Esophagus mucosa (tissue), 1 donor: ENCODE data around the gene AHRR. TPM values are rescaled to one million over a fixed set of nuclear protein-coding genes. Genes with fewer than 3 reads are reported as not detected.
A peak's percentile ranks its signal among the peaks of the same experiment; 100 is the strongest.

Experiments
- ATAC-seq: fragments of 200-7000 bp; cut with Tn5 transposase; one replicate; pipeline ENCODE4 v1.9.1; 2020
- total RNA-seq: library from RNA; stranded (reverse); gene quantifications from one replicate; pipeline ENCODE4 v1.2.4, GENCODE V29; 2023
- donor health status: DM: yes; HTN: yes; CAD: no.

Gene AHRR
- total RNA-seq, 1 donor from 2014 or later, result 1.1 TPM

GRCh38 chr5:417301-418161, 96.0 kb downstream of the AHRR start:
- no peak for ATAC-seq

DNA sequence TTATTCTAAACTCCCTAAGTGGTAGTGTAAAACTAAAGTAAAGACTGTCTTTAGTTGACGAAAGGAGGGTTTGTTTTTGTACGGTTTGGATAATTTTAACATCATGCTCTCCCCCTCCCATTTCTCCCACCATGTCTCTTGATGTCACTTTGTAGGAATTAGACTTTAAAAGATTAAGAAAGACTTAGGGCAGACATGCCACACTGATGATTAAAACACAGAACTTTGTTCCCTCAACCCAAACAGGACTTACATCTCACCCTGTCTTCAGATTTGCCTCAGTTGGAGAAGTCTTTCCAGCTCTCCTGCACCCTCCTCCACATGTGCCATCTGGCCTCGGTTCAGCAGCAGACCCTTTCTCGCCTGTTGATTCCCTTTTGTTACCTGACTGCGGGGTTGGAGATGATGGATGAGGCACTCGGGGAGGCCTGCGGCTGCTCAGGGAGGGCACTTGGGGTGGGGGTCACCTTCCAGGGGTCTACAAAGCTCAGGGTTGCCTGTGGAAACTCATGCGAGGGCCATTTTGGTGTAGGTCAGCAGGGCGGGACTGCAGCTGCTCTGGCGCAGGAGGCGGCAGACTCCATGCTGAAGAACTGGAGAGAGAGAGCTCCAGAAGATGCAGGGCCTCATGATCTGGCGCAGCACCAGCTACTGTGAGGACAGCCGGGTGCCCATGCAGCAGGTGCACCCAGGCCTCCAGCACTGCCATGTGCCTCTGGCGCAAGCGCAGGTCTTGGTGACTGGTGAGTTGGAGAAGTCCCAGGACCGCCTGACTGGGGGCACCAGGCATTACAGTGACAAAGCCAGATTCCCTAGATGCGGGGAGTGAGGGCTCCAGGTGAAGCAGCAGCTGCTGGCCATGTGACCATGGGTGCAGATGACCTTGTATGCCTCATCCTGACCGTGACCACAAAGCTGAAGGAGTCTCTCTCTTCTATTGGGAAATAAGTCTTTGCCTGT, 96.9 kb downstream of the AHRR start:
- no peak for ATAC-seq

DNA sequence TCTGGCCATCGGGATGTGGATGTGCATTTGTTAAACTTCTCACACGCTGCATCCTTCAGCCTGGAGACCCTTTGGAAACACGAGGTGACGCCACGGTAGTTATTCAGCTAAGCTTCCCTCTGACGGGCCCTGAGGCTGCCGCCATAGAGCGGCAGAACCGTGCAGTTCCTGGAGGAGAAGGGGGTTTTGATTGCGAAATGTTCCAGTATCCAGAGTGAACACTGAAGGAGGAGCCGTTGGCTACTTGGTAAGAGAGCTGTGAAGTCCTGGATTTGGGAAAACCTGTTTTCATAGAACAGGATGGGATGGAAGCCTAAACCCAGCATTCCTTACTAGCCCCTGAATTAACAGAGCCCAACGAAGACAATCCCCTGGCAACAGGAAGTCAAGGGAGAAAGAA, 98.5 kb downstream of the AHRR start:
- ATAC-seq, result no peak

- no peak for ATAC-seq
These were observed 99.2 kb downstream of the AHRR start for GRCh38 chr5:420632-421286.

- ATAC-seq, result no peak
These were observed 99.9 kb downstream of the AHRR start for GRCh38 chr5:421287-421880.

GRCh38 chr5:421901-422300, 100.4 kb downstream of the AHRR start:
- ATAC-seq, result no peak

DNA sequence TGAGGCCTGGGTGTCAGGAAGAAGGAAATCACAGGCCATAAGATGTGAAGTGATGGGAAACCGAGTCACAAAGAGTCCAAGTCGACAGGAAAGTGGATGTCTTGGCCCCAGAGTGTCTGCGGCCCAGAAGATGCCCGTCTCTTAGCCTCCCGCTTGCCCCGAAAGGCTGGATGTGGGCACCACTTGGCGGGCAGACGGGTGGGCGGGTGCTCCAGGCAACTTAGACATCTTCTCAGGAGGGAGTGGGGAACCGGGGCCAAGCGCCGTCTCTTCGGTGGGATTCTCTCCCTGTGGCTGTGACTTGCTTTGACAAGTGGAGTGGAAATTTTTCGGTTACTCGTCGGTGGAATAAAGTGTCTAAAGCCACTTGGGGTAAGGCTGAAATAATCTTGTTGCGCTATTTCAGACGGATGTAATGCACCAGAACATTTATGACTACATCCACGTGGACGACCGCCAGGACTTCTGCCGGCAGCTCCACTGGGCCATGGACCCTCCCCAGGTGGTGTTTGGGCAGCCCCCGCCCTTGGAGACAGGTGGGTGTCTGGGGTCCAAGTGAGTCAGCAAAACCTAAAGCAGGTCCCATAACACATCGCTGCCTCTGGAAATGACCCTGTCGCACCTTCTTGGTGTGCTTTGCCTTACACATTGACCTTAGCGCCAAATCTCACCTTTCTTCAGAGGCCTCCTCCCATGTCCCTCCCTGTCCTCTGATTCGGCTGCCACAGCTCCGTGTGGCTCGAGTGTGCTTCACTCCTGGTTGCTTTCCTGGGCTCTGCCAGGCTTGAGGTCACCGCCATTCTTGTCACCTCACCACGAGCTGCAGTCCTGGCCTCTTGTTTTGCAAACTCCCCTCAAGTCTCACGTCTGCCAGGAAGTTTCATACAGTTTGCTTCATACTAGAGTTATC, 101.1 kb downstream of the AHRR start:
- no peak for ATAC-seq

GRCh38 chr5:423233-423565, 101.7 kb downstream of the AHRR start:
- no peak for ATAC-seq

- no peak for ATAC-seq
These were observed 102.2 kb downstream of the AHRR start for GRCh38 chr5:423626-424261.

DNA sequence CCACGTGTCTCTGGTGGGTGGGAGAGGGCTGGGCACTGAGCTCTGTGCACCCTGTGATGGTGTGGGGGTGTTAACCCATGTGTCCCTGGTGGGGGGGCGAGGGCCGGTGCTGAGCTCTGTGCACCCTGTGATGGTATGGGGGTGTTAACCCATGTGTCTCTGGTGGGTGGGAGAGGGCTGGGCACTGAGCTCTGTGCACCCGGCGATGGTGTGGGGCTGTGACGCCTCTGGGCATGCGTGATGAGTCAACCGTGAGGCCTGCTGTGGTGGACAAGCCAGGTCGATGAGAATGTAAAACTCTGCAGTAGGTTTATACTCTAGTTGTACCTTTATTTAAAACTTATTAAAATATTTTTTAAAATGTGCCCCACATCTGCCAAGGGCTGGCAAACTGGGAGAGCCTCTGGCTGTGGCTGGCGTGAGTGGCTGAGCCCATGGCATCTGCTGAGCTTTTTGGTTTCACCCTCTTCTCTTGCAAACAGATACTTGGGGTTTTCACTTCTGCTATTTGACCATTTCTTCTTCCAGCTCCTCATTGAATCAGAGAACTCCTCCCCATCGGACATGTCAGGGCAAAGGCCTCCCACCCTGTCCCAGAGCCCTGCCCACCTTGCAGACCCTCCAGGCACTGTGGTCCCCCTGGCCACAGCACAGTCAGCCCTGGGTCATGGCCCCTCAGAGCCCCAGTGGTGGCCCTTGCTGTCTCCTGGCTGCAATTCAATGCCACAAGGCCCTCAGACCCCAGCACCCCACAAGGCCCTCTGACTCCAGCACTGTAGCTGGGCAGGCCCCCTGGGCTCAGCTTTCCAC, 103.0 kb downstream of the AHRR start:
- no peak for ATAC-seq

DNA sequence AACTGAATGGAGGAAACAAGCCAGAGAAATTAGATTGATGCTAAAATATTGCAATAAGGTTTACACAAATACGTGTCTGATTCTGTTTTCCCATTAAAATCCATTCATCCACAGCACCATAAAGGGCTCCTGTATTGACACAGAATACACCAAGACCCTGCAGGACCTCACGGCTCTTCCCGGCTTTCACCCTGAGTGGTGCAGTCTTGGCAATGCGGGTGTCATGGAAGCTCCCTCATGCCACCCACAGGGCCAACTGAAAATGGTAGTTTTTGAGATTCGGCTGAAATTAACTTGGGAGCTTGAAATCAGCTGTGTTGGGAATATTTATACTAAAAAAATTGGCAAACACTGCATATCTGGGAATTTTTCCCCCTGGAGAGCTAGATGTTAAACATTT, 104.2 kb downstream of the AHRR start:
- no peak for ATAC-seq

DNA sequence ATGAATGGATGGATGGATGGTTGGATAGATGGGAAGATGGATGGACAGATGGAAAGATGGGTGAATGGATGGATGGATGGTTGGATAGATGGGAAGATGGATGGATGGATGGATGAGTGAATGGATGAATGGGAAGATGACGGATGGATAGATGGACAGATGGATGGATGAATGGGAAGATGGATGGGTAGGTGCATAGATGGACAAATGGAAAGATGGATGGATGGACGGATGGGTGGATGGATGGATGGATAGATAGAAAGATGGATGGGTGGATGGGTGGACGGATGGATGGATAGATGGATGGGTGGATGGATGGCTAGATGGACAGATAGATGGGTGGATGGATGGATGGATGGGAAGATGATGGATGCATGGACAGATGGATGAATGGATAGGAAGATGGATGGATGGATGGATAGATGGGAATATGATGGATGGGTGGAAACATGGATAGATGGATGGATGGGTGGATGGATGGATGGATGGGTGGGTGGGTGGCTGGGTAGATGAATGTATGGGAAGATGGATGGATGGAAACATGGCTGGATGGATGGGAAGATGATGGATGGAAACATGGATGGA, 105.0 kb downstream of the AHRR start:
- no peak for ATAC-seq

DNA sequence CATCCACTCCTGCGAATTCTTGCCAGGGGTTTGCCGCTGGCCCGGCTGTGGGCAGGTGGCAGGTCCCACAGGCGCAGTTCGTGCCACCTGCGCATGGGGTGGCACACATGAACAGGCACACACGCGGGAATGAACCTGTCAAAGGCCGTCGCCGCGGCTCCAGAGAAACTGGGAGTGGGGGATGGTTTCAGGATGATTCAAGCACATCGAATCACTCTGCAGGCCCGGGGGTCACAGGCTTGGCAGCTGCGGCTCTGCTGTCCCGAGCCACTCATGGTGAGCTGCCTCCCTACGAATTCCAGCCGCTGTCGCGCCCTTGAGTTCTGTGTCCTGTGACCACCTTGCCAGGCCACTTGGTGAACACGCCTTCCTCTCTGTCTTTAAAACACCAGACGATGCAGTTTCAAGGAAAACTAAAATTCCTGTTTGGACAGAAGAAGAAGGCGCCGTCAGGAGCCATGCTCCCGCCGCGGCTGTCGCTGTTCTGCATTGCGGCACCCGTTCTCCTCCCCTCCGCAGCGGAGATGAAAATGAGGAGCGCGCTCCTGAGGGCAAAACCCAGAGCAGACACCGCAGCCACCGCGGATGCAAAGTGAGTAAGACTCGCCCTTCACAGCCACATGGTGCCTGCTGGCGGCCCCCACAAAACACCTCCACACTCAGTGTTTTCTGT, 106.0 kb downstream of the AHRR start:
- ATAC-seq, result no peak

GRCh38 chr5:428219-428618, 106.7 kb downstream of the AHRR start:
- no peak for ATAC-seq

- no peak for ATAC-seq
These were observed 107.4 kb downstream of the AHRR start for GRCh38 chr5:428754-429452.

- peak; percentile 70 for ATAC-seq
These were observed 108.1 kb downstream of the AHRR start for GRCh38 chr5:429453-430188.

- ATAC-seq, result no peak
These were observed 108.9 kb downstream of the AHRR start for GRCh38 chr5:430214-430925.
